HepG2 (cell line): ENCODE data around the gene ZDHHC19. TPM values are rescaled to one million over a fixed set of nuclear protein-coding genes. Genes with fewer than 3 reads are reported as not detected.

ENCODE experiments used
- ARID4A ChIP-seq: sonication (generic); formaldehyde crosslinking; IDR thresholded peaks from 2 replicates; pipeline ENCODE4 v1.5.0; 2020; ENCODE audit warnings: mild to moderate bottlenecking, missing genetic modification reagents, borderline replicate concordance
- BATF2 ChIP-seq: sonication (generic); formaldehyde crosslinking; IDR thresholded peaks from 2 replicates; pipeline ENCODE4 v1.8.0; 2022; ENCODE audit warnings: mild to moderate bottlenecking, missing genetic modification reagents, moderate library complexity
- BHLHE40 ChIP-seq: IDR thresholded peaks from 2 replicates; pipeline ENCODE4 v1.6.1; 2011; ENCODE audit warnings: low read length, improper control_type of control experiment
- PRDM15 ChIP-seq: sonication (generic); formaldehyde crosslinking; IDR thresholded peaks from 2 replicates; pipeline ENCODE4 v1.4.0; 2020; ENCODE audit warnings: missing genetic modification reagents
- RXRB ChIP-seq: IDR thresholded peaks from 2 replicates; pipeline ENCODE4 v1.6.1; 2016; ENCODE audit warnings: borderline replicate concordance, missing genetic modification reagents, missing compliant biosample characterization
- SALL1 ChIP-seq: sonication (generic); formaldehyde crosslinking; IDR thresholded peaks from 2 replicates; pipeline ENCODE4 v1.8.0; 2022; ENCODE audit warnings: mild to moderate bottlenecking, missing genetic modification reagents
- SKI ChIP-seq: fragments of 450-650 bp; IDR thresholded peaks from one replicate; pipeline ENCODE4 v1.6.1; 2018; ENCODE audit warnings: mild to moderate bottlenecking; ENCODE audit not compliant: partially characterized antibody
- SOX6 ChIP-seq, 2 experiments: fragments of 450-650 bp in 1 of 2; sonication (generic) in 1 of 2; formaldehyde crosslinking in 1 of 2; IDR thresholded peaks; 2 replicates each; pipeline versions ENCODE4 v1.4.0 to v1.6.1; 2017 to 2020; ENCODE audit warnings: antibody characterized with exemption in 1 of 2, mild to moderate bottlenecking in 1 of 2, missing genetic modification reagents in 1 of 2
- THAP9 ChIP-seq: sonication (generic); formaldehyde crosslinking; IDR thresholded peaks from 2 replicates; pipeline ENCODE4; 2020; ENCODE audit warnings: missing genetic modification reagents, mild to moderate bottlenecking, borderline replicate concordance
- XRCC5 ChIP-seq: fragments of 200-400 bp; formaldehyde crosslinking; optimal IDR thresholded peaks from 2 replicates; pipeline ENCODE3; 2017; ENCODE audit warnings: mild to moderate bottlenecking, low read length
- ZNF710 ChIP-seq: sonication (generic); formaldehyde crosslinking; IDR thresholded peaks from 2 replicates; pipeline ENCODE4 v1.5.0; 2020; ENCODE audit warnings: mild to moderate bottlenecking, missing genetic modification reagents, borderline replicate concordance
- ZSCAN9 ChIP-seq: IDR thresholded peaks from 2 replicates; pipeline ENCODE4 v1.6.1; 2016; ENCODE audit warnings: borderline replicate concordance
- polyA plus RNA-seq, 8 experiments: library from polyadenylated mRNA; depleted of rRNA in 3 of 8; stranded (reverse) in 7 of 8; unstranded in 1 of 8; fragments of >200 nt; fragmentation: Illumina TruSeq in 4 of 8; extraction: Trizol in 4 of 8; gene quantifications; 2 replicates each; pipeline versions ENCODE4 v1.2.1 to v1.2.3, GENCODE V29; 2011 to 2016; ENCODE audit warnings: low read depth in 4 of 8, missing spikeins in 1 of 8, mixed read lengths in 1 of 8; ENCODE audit not compliant: insufficient read depth in 1 of 8
- total RNA-seq, 5 experiments: library from RNA; depleted of rRNA; stranded (reverse); fragments of >200 nt; fragmentation: Illumina TruSeq; extraction: Trizol; gene quantifications; 2 replicates each; pipeline ENCODE4 v1.2.3, GENCODE V29; 2016; ENCODE audit warnings: low read depth in 1 of 5

The ZDHHC19 gene
- total and polyA plus RNA-seq, 2 of the 13 experiments (the other 11 are each of a cell fraction or from before 2014, with no cell fraction given), result 0.22 to 0.53 TPM

- TF ChIP-seq ARID4A (peak; percentile 25; the same call in 1 of the 2 replicates), XRCC5 (no peak), THAP9 (CRISPR knock-in tag) (0 out of 2 replicates have a peak, but pooled peaks have one; percentile 15), SALL1 (CRISPR knock-in tag) (peak; percentile 15; the same call in 1 of the 2 replicates), ZSCAN9 (CRISPR knock-in tag) (no peak), BATF2 (no peak), RXRB (peak; percentile 10; the same call in 1 of the 2 replicates), BHLHE40 (no peak), SOX6 (IDR thresholded peaks at IDR 0.05) (no peak), SOX6 (CRISPR knock-in tag; IDR thresholded peaks at IDR 0.05) (0 out of 2 replicates have a peak, but pooled peaks have one; percentile 28), SKI (no peak), ZNF710 (peak; percentile 59), PRDM15 (CRISPR knock-in tag) (peak; percentile 71; the same call in 1 of the 2 replicates)
These were observed 21.4 kb downstream of the ZDHHC19 start (continued) for GRCh38 chr3:196189566-196190347.
